IPS-11a (cell line): Measurements from ENCODE around the gene C1orf210.

ENCODE experiments used
- H3K4me3 ChIP-seq: one replicate; pipeline ENCODE4 v1.5.1; 2013; ENCODE audit warnings: low read depth, low read length, control low read depth

C1orf210 gene

GRCh38 chr1:43285269-43285990 lies at the start of gene C1orf210:
TSS of gene C1orf210 (minus strand) at chr1:43285581. CDS start at chr1:43283270, 2,311 bp downstream.
- peak within 1 kb of the TSS; percentile 13 for H3K4me3 ChIP-seq

DNA sequence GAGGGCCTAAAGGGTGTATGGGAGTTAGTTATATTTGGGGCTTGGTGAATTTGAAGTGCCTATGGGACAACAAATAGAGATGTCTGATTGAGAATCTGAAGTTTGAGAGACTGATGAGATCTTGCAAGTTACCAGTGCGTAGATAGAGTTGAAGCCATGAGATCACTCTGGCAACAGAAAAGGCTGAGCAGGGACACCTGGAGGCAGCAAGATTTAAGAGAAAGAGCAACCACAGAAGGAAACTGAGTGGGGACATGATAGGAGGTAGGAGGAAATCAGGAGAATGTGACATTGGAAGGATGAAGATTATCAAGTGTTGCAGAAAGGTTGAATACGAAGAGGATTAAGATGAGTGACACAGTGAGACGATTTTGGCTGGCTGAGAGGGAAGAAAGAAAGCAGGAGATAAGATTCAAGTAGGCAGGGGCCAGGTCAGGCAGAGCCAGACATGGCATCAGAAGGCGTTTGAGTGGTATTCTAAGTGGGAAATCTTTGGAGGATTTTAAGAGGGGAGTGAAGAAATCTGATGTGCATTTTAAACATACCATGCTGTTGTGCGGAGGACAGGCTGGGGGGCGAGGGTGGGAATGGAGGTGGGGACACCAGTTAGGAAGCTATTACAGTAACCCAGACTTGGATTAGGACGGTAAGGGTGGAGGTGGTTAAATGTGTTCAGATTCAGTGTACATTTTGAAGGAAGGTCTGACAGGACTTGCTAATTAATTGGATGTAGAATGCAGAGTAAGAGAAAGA lies 49.2 kb upstream of the C1orf210 start:
- no peak overlapping the region for H3K4me3 ChIP-seq

- no peak overlapping the region for H3K4me3 ChIP-seq
These were observed 46.3 kb upstream of the C1orf210 start for GRCh38 chr1:43331688-43332087.

DNA sequence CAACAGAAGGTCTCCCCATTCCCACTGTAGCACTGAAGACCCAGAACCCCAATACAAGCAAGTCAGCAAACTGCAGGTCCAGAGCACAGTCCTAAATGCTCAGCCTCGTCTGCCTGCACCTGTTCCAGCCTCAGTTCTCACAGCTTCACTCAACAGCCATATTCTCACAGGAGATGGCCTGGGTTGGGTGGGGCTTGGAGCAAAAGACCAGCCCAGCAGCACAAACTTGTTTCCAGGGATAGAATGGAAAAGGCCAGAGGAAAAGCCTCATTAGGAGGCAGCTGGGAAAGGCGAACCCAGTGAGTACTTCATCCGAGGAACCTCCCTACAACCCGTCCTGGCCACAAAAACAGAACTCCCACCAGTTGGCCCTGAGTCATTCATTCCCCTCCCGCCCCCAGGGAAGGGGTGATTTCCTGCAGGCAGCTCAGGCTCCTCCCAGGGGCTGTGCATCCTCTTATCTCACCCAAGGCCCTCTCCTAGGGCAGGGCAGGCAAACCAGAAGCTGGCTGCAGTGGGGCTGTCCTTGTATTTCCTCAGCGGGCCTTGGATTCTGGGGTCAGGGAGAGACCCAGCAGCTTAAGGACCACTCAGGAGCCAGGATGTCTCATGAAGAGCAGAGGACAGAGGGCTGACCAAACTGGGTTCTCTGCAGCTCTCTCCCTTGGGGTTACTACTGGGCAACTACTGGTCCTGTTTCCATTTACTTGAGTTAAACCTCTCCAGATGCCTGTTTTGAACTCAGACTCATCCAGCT lies 44.8 kb upstream of the C1orf210 start:
- H3K4me3 ChIP-seq: no peak overlapping the region

- no peak overlapping the region for H3K4me3 ChIP-seq
These were observed 42.3 kb upstream of the C1orf210 start for GRCh38 chr1:43327549-43328292.

GRCh38 chr1:43325381-43325780 lies 40.0 kb upstream of the C1orf210 start:
- no peak overlapping the region for H3K4me3 ChIP-seq

GRCh38 chr1:43324810-43325209 lies 39.4 kb upstream of the C1orf210 start:
- H3K4me3 ChIP-seq: no peak overlapping the region

DNA sequence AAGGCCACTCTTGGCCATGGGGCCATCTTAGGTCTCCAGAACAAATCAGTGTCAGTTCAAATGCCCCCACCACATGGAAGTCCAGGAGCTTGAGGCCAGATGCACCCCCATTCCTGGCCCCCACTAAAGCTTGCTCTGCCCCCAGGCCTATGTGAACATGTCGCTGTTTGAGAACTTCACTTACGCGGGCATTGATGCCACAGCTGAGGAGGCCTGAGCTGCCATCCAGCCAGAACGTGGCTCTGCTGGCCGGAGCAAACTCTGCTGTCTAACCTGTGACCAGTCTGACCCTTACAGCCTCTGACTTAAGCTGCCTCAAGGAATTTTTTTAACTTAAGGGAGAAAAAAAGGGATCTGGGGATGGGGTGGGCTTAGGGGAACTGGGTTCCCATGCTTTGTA lies 37.1 kb upstream of the C1orf210 start:
- no peak overlapping the region for H3K4me3 ChIP-seq

- H3K4me3 ChIP-seq: no peak overlapping the region
These were observed 36.0 kb upstream of the C1orf210 start for GRCh38 chr1:43321331-43321891.

DNA sequence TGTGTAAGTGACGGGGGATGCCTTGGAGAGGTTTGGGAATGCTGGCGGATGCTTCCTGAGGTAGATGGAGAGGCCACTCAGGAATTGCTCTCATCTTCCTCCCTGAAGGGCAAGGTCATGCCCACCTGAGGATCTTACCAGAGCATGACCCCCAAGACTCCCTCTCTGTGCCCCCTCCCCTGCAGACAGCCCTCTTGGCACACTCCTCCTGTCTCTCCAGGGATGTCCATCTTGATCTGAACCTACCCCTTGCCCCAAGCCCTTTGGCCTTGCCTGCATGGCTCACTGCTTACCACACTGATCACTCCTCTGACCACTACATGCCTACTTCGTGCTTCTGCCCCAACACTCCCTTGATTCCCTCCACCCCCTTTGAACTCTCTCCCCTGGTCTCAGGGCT lies 34.4 kb upstream of the C1orf210 start:
- H3K4me3 ChIP-seq: no peak overlapping the region

DNA sequence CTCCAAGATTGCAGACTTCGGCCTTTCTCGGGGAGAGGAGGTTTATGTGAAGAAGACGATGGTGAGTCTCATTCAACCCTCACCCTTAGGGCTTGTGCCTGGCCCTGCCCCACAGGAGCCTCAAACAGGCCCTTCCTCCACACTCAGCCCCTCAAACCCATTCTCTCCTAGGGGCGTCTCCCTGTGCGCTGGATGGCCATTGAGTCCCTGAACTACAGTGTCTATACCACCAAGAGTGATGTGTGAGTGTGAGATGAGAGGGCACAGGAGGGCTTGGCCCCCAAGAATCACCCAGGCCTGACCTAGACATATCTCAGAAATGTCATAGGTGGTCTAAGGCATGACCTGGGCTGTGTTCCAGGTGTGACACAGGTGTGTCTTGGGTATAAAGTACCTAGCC lies 33.9 kb upstream of the C1orf210 start:
- no peak overlapping the region for H3K4me3 ChIP-seq

DNA sequence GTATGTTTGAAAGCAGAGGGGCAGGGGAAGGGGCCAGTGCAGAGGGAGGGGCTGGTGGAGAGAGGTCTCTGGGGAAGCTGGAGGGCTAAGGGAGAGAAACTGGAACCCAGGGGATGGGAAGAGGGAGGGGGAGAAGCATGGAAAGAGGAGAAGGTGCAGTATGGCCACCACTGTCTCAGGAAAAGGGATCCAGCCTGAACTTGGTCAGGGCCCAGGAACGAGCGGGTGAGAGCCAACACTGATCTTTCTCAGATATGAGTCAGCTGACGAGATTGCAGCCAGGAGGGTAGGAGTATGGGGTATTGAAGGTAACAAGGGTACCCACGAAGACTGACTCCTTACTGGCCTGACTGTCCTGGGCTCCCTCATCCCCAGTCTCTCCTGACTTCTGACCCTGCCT lies 33.5 kb upstream of the C1orf210 start:
- H3K4me3 ChIP-seq: no peak overlapping the region

- no peak overlapping the region for H3K4me3 ChIP-seq
These were observed 32.6 kb upstream of the C1orf210 start for GRCh38 chr1:43317817-43318471.

GRCh38 chr1:43316738-43317520 lies 31.5 kb upstream of the C1orf210 start:
- no peak overlapping the region for H3K4me3 ChIP-seq

GRCh38 chr1:43315963-43316737 lies 30.8 kb upstream of the C1orf210 start:
- H3K4me3 ChIP-seq: no peak overlapping the region

- H3K4me3 ChIP-seq: no peak overlapping the region
These were observed 30.1 kb upstream of the C1orf210 start for GRCh38 chr1:43315481-43315880.

GRCh38 chr1:43314233-43314632 lies 28.9 kb upstream of the C1orf210 start:
- H3K4me3 ChIP-seq: no peak overlapping the region

DNA sequence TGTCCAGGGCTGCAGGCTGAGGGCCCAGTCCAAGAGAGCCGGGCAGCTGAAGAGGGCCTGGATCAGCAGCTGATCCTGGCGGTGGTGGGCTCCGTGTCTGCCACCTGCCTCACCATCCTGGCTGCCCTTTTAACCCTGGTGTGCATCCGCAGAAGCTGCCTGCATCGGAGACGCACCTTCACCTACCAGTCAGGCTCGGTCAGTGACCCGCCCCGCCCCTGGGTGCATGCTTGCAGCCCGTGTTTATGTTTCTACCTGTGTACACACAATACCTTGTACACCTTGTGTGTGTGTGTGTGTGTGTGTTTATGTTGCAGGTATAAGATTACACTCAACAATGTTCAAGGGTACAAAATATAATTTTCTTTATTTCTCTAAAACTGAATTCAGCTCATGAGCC lies 28.4 kb upstream of the C1orf210 start:
- H3K4me3 ChIP-seq: no peak overlapping the region
